ENCODE data around the gene SEPTIN10.

SEPTIN10 gene

DNA sequence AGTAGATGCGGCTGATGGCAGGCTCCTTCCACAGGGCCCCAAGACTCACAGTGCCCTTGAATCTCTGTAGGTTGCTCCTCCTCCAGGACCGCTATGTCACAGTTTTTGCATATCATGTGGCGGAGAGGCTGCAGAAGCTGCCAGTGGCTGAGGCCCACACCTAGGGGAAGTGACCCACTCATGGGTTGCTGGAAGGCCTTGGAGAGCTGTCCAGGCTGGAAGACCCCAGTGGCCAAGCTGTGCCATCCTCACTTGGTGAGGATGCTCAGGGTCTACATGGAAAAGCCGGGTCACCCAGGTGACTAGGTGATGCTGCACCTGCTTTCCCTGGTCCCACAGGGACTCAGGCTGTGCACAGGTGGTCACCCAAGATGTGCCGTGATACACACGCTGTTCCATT lies 90.6 kb downstream of the SEPTIN10 start:
- H3K27ac ChIP-seq (ENCODE audit: low read depth, low read length): no peak overlapping the region
- H3K27me3 ChIP-seq (ENCODE audit: control insufficient read depth in 1 of 2, insufficient read depth in 2 of 2, low read length in 2 of 2): no peaks in the 10 kb centered on the region
- peaks cover 0 to 4% of the 10 kb centered on the region in 2 donors for H3K4me1 ChIP-seq (ENCODE audit: control insufficient read depth in 1 of 2, insufficient read depth in 2 of 2, low read length in 2 of 2)
- H3K9ac ChIP-seq (ENCODE audit: low read depth in 1 of 2, low read length in 2 of 2): no peak overlapping the region
- no peak overlapping the region for H3K4me3 ChIP-seq (ENCODE audit: low read depth in 1 of 2, low read length in 2 of 2)
- no peaks in the 10 kb centered on the region for H3K36me3 ChIP-seq (ENCODE audit: control insufficient read depth in 1 of 2, insufficient read depth in 2 of 2, low read length in 2 of 2)
- H3K9me3 ChIP-seq (ENCODE audit: control insufficient read depth in 1 of 2, low read length in 2 of 2): no peaks in the 10 kb centered on the region

DNA sequence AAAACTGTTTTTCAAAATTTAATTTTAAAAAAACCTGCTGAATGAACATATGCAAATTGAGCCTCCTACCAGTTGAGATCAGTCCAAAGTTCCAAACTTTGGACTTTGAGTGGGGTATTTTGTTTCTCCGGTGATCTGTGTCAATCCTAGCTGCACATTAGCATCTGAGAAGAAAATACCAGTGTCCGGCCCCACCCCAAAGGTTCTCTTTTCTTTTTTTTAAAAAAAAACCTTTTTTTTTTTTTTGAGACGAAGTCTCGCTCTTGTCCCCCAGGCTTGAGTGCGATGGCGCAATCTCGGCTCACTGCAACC lies 91.7 kb downstream of the SEPTIN10 start:
- Histone ChIP-seq H3K36me3 (ENCODE audit: control insufficient read depth in 1 of 2, insufficient read depth in 2 of 2, low read length in 2 of 2) (no peaks in the 10 kb centered on the region), H3K27ac (ENCODE audit: low read depth, low read length) (no peak overlapping the region), H3K9ac (ENCODE audit: low read depth in 1 of 2, low read length in 2 of 2) (no peak overlapping the region), H3K9me3 (ENCODE audit: control insufficient read depth in 1 of 2, low read length in 2 of 2) (no peaks in the 10 kb centered on the region), H3K4me3 (ENCODE audit: low read depth in 1 of 2, low read length in 2 of 2) (no peak overlapping the region), H3K4me1 (ENCODE audit: control insufficient read depth in 1 of 2, insufficient read depth in 2 of 2, low read length in 2 of 2) (peaks cover 0 to 4% of the 10 kb centered on the region in 2 donors), H3K27me3 (ENCODE audit: control insufficient read depth in 1 of 2, insufficient read depth in 2 of 2, low read length in 2 of 2) (no peaks in the 10 kb centered on the region)

DNA sequence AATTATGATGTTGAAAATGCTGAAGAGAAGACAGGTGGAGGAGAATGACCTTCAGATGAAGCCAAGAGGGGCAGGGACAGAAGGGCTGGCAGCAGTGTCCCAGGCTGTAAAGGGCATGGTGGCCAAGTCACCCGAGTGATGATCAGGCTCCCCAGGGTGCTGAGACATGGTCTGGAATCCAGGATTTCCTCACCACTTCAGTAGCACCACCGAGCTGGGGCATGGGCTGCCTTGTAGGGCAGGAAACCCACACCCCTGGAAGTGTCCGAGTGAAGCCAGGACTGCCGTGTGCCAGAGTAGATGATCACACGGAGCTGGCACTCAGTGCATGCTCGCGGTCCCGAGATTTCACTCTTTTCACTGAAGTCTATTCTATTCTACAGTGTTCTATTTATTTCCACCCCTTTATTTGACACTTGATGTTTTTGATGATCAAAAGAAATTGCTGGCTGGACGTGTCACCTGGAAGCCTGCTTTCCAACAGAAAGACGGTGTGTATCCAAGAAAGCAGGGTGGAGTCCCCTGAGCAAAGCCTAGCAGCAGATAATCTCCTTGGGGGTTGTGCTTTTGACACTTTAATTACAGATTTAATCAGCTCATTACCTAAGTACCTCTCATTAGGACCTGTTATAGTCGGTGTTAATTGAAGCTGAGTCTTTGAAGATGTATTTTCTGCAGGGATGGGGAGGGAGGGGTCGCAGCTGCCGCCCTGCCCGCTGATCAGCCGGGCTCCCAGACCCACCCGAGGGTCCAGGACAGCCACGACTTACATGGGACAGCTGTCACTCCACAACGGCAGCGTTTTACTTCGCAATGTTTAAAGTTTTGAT lies 92.3 kb downstream of the SEPTIN10 start:
- no peaks in the 10 kb centered on the region for H3K36me3 ChIP-seq (ENCODE audit: control insufficient read depth in 1 of 2, insufficient read depth in 2 of 2, low read length in 2 of 2)
- H3K9me3 ChIP-seq (ENCODE audit: control insufficient read depth in 1 of 2, low read length in 2 of 2): no peaks in the 10 kb centered on the region
- H3K4me1 ChIP-seq (ENCODE audit: control insufficient read depth in 1 of 2, insufficient read depth in 2 of 2, low read length in 2 of 2): peaks cover 0 to 4% of the 10 kb centered on the region in 2 donors
- no peak overlapping the region for H3K9ac ChIP-seq (ENCODE audit: low read depth in 1 of 2, low read length in 2 of 2)
- H3K4me3 ChIP-seq (ENCODE audit: low read depth in 1 of 2, low read length in 2 of 2): no peak overlapping the region
- H3K27me3 ChIP-seq (ENCODE audit: control insufficient read depth in 1 of 2, insufficient read depth in 2 of 2, low read length in 2 of 2): no peaks in the 10 kb centered on the region
- H3K27ac ChIP-seq (ENCODE audit: low read depth, low read length): no peak overlapping the region

DNA sequence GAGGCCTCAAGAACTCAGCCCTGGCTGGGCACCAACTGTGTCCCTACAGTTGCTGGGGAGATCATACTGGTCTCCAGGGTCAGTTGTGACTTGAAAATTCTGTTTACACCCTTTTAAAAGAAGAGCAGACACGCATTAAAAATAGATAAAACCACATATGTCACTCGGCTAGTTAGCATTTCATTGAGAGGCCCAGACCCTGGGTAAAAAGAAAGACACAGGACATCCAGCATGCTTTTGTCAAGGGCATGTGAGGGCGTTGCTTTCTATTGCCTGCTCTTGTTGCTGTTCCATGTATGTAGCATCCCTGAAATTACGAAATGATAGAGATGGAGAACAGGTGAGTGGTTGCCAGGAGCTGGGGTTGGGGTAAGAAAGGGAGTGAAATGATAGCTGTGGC lies 94.3 kb downstream of the SEPTIN10 start:
- Histone ChIP-seq H3K9me3 (ENCODE audit: control insufficient read depth in 1 of 2, low read length in 2 of 2) (no peaks in the 10 kb centered on the region), H3K27me3 (ENCODE audit: control insufficient read depth in 1 of 2, insufficient read depth in 2 of 2, low read length in 2 of 2) (no peaks in the 10 kb centered on the region), H3K27ac (ENCODE audit: low read depth, low read length) (no peak overlapping the region), H3K9ac (ENCODE audit: low read depth in 1 of 2, low read length in 2 of 2) (no peak overlapping the region), H3K36me3 (ENCODE audit: control insufficient read depth in 1 of 2, insufficient read depth in 2 of 2, low read length in 2 of 2) (no peaks in the 10 kb centered on the region), H3K4me3 (ENCODE audit: low read depth in 1 of 2, low read length in 2 of 2) (no peak overlapping the region), H3K4me1 (ENCODE audit: control insufficient read depth in 1 of 2, insufficient read depth in 2 of 2, low read length in 2 of 2) (peaks cover 0 to 4% of the 10 kb centered on the region in 2 donors)

GRCh38 chr2:109517118-109517889 lies 96.5 kb downstream of the SEPTIN10 start:
- Histone ChIP-seq H3K4me1 (ENCODE audit: control insufficient read depth in 1 of 2, insufficient read depth in 2 of 2, low read length in 2 of 2) (peaks cover 4 to 7% of the 10 kb centered on the region in 2 donors), H3K27ac (ENCODE audit: low read depth, low read length) (no peak overlapping the region), H3K9me3 (ENCODE audit: control insufficient read depth in 1 of 2, low read length in 2 of 2) (no peaks in the 10 kb centered on the region), H3K4me3 (ENCODE audit: low read depth in 1 of 2, low read length in 2 of 2) (no peak overlapping the region), H3K27me3 (ENCODE audit: control insufficient read depth in 1 of 2, insufficient read depth in 2 of 2, low read length in 2 of 2) (no peaks in the 10 kb centered on the region), H3K9ac (ENCODE audit: low read depth in 1 of 2, low read length in 2 of 2) (no peak overlapping the region), H3K36me3 (ENCODE audit: control insufficient read depth in 1 of 2, insufficient read depth in 2 of 2, low read length in 2 of 2) (no peaks in the 10 kb centered on the region)

GRCh38 chr2:109516445-109517117 lies 97.2 kb downstream of the SEPTIN10 start:
- Histone ChIP-seq H3K27ac (ENCODE audit: low read depth, low read length) (no peak overlapping the region), H3K4me3 (ENCODE audit: low read depth in 1 of 2, low read length in 2 of 2) (no peak overlapping the region), H3K9ac (ENCODE audit: low read depth in 1 of 2, low read length in 2 of 2) (no peak overlapping the region), H3K9me3 (ENCODE audit: control insufficient read depth in 1 of 2, low read length in 2 of 2) (no peaks in the 10 kb centered on the region), H3K27me3 (ENCODE audit: control insufficient read depth in 1 of 2, insufficient read depth in 2 of 2, low read length in 2 of 2) (no peaks in the 10 kb centered on the region), H3K4me1 (ENCODE audit: control insufficient read depth in 1 of 2, insufficient read depth in 2 of 2, low read length in 2 of 2) (peaks cover 4 to 7% of the 10 kb centered on the region in 2 donors), H3K36me3 (ENCODE audit: control insufficient read depth in 1 of 2, insufficient read depth in 2 of 2, low read length in 2 of 2) (no peaks in the 10 kb centered on the region)

DNA sequence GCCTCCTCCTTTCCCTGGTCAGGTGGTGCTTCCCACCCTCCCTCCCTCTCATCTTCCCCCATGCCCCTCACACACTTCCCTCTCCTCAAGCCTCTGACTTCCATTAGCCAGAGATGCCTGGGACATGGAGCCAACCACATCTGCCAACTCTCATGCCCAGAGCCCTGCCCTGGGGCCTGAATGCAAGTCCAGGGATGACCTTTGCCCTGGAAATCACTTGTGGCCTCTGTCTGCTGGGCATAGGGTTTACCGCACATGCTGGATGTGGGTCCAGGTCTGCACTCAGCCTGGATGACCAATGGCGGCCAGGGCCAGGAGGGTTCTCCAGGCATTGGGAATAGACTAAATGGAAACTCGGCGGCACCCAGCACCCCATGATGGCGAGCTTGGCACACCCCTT lies 98.9 kb downstream of the SEPTIN10 start:
- peaks cover 0 to 7% of the 10 kb centered on the region in 2 donors for H3K4me1 ChIP-seq (ENCODE audit: control insufficient read depth in 1 of 2, insufficient read depth in 2 of 2, low read length in 2 of 2)
- H3K36me3 ChIP-seq (ENCODE audit: control insufficient read depth in 1 of 2, insufficient read depth in 2 of 2, low read length in 2 of 2): no peaks in the 10 kb centered on the region
- H3K9me3 ChIP-seq (ENCODE audit: control insufficient read depth in 1 of 2, low read length in 2 of 2): no peaks in the 10 kb centered on the region
- no peak overlapping the region for H3K4me3 ChIP-seq (ENCODE audit: low read depth in 1 of 2, low read length in 2 of 2)
- H3K27ac ChIP-seq (ENCODE audit: low read depth, low read length): no peak overlapping the region
- no peak overlapping the region for H3K9ac ChIP-seq (ENCODE audit: low read depth in 1 of 2, low read length in 2 of 2)
- no peaks in the 10 kb centered on the region for H3K27me3 ChIP-seq (ENCODE audit: control insufficient read depth in 1 of 2, insufficient read depth in 2 of 2, low read length in 2 of 2)

DNA sequence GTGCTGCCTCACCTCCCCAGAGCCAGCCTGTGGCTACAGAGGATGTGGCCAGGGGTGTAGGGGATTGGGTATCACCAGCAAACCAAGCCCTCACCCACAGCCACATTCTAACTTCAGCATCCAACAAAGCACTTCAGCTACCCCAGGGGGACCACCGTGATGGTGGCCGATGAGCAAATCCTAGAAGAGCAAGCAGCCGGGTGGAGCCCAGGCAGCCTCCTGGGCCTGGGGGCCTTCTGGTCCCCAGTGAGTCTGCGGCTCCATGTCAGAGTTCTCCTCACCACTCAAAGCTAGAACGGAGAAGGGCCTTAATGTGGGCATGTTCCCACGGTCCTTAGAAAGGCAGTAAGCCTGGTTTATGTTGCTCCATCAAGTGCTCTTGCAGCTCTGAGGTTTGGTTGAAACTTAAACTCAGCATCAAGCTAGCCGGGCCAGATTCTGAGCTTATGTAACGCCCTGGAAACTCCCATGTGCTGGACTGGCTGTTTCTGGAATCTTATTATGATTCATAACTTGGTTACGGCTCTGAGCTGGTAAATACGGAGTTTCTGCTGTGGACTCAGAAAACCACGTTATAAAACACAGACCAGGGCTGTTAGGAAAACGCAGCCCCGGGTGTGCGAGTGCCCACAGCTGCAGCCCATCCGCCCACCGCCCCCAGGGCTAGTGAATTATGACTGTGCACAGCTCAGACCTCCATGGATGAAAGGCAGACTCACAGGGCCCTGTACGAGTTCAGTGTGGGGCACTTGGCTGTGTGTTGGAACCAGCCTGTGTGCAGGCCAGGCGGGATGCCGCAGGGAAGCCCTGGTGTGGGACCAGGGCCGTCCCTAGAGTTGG lies 99.8 kb downstream of the SEPTIN10 start:
- Histone ChIP-seq H3K27me3 (ENCODE audit: control insufficient read depth in 1 of 2, insufficient read depth in 2 of 2, low read length in 2 of 2) (no peaks in the 10 kb centered on the region), H3K9me3 (ENCODE audit: control insufficient read depth in 1 of 2, low read length in 2 of 2) (no peaks in the 10 kb centered on the region), H3K4me3 (ENCODE audit: low read depth in 1 of 2, low read length in 2 of 2) (no peak overlapping the region), H3K4me1 (ENCODE audit: control insufficient read depth in 1 of 2, insufficient read depth in 2 of 2, low read length in 2 of 2) (peaks cover 0 to 7% of the 10 kb centered on the region in 2 donors), H3K27ac (ENCODE audit: low read depth, low read length) (no peak overlapping the region), H3K36me3 (ENCODE audit: control insufficient read depth in 1 of 2, insufficient read depth in 2 of 2, low read length in 2 of 2) (no peaks in the 10 kb centered on the region), H3K9ac (ENCODE audit: low read depth in 1 of 2, low read length in 2 of 2) (no peak overlapping the region)

- no peaks in the 10 kb centered on the region for H3K27me3 ChIP-seq (ENCODE audit: control insufficient read depth in 1 of 2, insufficient read depth in 2 of 2, low read length in 2 of 2)
- H3K4me3 ChIP-seq (ENCODE audit: low read depth in 1 of 2, low read length in 2 of 2): no peak overlapping the region
- H3K36me3 ChIP-seq (ENCODE audit: control insufficient read depth in 1 of 2, insufficient read depth in 2 of 2, low read length in 2 of 2): no peaks in the 10 kb centered on the region
- H3K4me1 ChIP-seq (ENCODE audit: control insufficient read depth in 1 of 2, insufficient read depth in 2 of 2, low read length in 2 of 2): peaks cover 0 to 7% of the 10 kb centered on the region in 2 donors
- H3K9ac ChIP-seq (ENCODE audit: low read depth in 1 of 2, low read length in 2 of 2): no peak overlapping the region
- H3K9me3 ChIP-seq (ENCODE audit: control insufficient read depth in 1 of 2, low read length in 2 of 2): no peaks in the 10 kb centered on the region
- H3K27ac ChIP-seq (ENCODE audit: low read depth, low read length): no peak overlapping the region
Measured at GRCh38 chr2:109513230-109513629, 100.5 kb downstream of the SEPTIN10 start.

Measured in duodenal mucosa (tissue), 2 donors.